GM12892 (cell line): ENCODE measurements around the gene ACCS.

Experiments used
- DNase-seq: peaks from one replicate; pipeline ENCODE4 v3.0.0; 2011; ENCODE audit not compliant: insufficient read length
- FAIRE-seq: peaks from 2 replicates; lab custom pipeline; 2011; peaks lifted over from hg19 to GRCh38; lab: Jason Lieb, UNC
- POLR2A ChIP-seq: IDR thresholded peaks from 2 replicates; pipeline ENCODE4 v1.6.1; 2011; ENCODE audit warnings: low read depth, low read length, control low read depth
- POLR2AphosphoS5 ChIP-seq: IDR thresholded peaks from 2 replicates; pipeline ENCODE4 v1.6.1; 2011; ENCODE audit warnings: low read depth, low read length, control low read depth
- TAF1 ChIP-seq: IDR thresholded peaks from 2 replicates; pipeline ENCODE4 v1.6.1; 2011; ENCODE audit warnings: low read depth, mild to moderate bottlenecking, control low read depth, low read length, borderline replicate concordance

Gene ACCS

DNA sequence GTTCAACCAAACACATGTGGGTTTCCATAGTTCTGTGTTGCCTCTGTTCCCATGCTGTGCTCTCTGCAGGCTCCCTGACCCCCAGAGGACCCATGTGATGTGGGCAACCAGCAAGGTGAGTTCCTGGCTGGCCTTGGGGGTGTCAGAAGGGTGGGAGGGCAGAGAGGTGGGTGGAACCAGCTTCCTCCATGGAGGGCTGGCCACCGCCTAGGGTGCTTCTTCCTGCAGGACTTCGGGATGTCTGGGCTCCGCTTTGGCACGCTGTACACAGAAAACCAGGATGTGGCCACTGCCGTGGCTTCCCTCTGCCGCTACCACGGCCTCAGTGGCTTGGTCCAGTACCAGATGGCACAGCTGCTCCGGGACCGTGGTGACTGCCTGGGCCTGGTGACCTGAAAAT, 14.9 kb downstream of the ACCS start:
- TF ChIP-seq TAF1 (no peak), POLR2A (no peak), POLR2AphosphoS5 (no peak)
- DNase-seq (no peak), FAIRE-seq (no peak)

DNA sequence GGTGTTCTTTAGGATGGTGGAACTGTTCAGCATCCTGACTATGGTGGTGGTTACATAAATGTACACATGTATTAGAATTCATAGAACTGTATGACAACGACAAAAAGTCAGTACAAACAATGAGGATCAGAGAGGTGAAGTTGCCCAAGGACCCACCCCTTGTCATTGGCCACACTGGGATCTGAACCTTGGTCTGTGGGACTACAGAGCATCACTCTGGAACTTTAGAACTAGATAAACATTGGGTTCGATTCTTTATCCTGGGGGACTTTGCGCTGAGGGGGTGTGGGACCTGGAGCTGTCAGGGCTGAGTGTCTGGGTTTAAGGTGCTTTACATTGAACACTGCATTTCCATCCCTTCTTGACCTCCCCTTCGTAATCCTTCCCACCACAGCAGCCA, 16.6 kb downstream of the ACCS start:
- TF ChIP-seq TAF1 (no peak), POLR2A (no peak), POLR2AphosphoS5 (no peak)
- FAIRE-seq (no peak), DNase-seq (no peak)

DNA sequence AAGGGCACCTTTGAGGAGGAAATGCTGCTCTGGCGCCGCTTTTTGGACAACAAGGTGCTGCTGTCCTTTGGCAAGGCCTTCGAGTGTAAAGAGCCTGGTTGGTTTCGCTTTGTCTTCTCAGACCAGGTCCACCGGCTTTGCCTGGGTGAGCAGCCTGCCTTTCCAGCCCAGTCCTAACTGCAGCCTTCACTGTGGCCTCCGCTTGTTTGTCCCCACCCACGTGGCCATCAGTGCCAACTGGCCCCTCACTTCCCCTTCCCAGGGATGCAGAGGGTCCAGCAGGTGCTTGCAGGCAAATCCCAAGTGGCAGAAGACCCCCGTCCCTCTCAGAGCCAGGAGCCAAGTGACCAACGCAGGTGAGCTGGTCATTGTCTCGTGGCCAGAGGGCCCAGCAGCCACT, 17.4 kb downstream of the ACCS start:
- no peak for TF ChIP-seq POLR2AphosphoS5
- no peak for DNase-seq
- no peak for FAIRE-seq

DNA sequence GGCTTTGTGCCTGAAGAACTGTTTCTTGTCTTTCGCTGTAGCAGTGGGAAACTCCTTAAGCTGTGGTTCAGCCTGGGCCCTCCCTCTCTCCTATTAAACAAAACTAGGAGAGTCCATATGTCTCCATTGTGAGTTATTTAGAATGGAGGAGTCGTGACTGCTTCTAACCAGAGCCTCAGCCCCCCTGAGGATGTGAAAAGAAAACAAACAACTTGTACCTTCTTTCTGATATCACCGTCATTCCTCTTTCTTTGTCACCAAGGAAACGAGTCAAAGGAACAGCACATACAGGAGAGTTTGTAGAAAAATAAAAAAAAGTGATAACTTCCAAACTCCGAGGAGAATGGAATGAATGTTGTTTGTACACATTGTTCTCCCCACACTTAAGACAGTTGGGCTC, 17.8 kb downstream of the ACCS start:
- no peak for TF ChIP-seq TAF1
- no peak for TF ChIP-seq POLR2A
- TF ChIP-seq POLR2AphosphoS5: no peak
- no peak for DNase-seq

DNA sequence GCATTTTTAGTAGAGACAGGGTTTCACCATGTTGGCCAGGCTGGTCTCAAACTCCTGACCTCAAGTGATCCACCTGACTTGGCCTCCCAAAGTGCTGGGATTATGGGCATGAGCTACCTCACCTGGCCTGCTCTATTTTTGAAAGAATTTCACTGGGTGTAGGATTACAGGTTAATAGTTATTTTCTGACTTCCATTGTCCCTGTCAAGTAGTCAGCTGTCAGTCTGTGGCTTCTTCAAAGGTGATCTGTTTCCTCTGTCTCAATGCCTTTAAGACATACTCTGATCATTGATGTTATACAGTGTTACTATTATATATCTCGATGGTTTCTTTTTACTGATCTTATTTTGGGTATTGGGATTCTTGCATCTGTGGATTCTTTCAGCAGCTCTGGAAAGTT, 19.3 kb downstream of the ACCS start:
- no peak for FAIRE-seq
- TF ChIP-seq POLR2AphosphoS5 (no peak), TAF1 (no peak), POLR2A (no peak)
- DNase-seq: no peak

More for the DNA sequence above, 17.8 kb downstream of the ACCS start:
- no peak for FAIRE-seq

DNA sequence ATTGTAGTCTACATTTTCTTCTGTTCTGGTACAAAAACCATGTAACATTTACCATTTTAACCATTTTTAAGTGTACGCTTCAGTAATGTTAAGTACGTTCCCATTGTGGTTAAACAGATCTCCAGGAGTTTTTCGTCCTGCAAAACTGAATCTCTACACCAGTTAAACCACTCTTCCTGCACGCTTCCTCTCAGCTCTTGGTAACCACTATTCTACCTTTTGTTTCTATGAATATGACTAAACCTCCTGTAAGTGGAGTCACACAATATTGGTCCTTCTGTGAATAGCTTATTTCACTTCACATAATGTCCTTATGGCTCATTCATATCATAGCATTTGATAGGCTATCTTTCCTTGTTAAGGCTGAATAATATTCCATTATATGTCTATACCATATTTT, 22.3 kb downstream of the ACCS start:
- no peak for DNase-seq
- no peak for FAIRE-seq
- no peak for TF ChIP-seq POLR2AphosphoS5
- no peak for TF ChIP-seq POLR2A
- no peak for TF ChIP-seq TAF1

DNA sequence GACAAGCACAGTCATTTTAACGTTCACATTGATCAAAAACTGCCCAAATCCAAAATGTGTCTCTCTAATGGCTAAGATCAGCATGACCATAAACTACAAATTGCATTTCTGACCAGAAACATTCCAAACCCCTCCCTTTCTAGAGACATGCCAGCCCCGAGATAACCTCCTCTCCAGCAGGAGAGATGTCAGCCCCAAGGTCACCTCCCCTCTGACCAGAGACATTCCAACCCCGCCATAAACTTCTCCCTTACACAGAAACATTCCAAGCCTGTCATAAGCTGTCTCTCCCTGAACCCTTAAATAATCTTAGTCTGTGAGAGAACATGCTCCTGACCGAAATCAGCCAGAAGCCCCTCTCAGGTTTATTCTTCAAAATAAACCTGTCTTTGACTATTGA, 22.8 kb downstream of the ACCS start:
- FAIRE-seq (no peak), DNase-seq (no peak)
- TF ChIP-seq TAF1 (no peak), POLR2A (no peak), POLR2AphosphoS5 (no peak)

DNA sequence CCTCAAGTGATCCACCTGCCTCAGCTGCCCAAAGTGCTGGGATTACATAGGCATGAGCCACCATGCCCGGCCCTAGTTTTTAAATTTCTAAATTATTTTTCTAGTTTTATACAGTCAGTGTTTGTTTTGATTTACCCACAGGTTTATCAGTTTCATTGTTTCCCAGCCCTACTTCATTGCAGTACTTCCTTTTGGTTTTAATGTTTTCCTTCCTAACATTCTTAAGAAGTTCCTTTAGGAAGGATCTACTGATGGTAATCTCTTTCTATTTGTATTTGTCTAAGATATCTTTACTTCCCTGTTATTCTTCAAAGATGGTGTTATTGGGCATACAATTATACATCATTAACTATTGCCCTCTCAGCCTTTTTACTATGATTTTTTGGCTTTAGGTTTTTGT, 24.5 kb downstream of the ACCS start:
- TF ChIP-seq POLR2AphosphoS5 (no peak), TAF1 (no peak), POLR2A (no peak)
- FAIRE-seq (no peak), DNase-seq (no peak)

DNA sequence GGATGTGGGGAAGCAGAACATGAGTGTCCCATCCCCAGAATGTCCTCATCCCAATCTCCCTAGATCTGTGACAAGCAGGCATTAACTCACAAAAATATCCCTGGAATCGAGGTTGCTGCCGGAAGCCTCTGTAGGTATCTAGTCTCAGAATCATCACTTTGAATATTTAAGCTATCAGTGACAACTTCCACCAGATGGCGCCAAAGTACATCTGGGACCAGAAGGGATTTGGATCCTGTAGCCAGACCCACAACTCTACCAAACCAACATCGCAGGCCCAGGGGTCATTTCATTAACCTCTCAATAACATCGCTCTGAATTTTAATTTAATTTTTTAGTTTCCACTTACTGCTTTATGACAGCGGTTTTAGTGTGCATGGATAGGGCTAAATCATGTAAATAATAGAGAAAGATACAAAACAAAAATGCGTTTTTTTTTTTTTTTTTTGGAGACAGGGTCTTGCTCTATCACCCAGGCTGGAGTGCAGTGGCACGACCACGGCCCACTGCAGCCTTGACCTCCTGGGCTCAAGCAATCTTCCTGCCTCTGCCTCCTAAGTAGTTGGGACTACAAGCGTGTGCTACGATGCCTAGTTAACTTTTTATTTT, 28.3 kb downstream of the ACCS start:
- FAIRE-seq (peak; percentile 93), DNase-seq (peak; percentile 33)
- no peak for TF ChIP-seq POLR2AphosphoS5
- no peak for TF ChIP-seq TAF1
- TF ChIP-seq POLR2A: no peak

DNA sequence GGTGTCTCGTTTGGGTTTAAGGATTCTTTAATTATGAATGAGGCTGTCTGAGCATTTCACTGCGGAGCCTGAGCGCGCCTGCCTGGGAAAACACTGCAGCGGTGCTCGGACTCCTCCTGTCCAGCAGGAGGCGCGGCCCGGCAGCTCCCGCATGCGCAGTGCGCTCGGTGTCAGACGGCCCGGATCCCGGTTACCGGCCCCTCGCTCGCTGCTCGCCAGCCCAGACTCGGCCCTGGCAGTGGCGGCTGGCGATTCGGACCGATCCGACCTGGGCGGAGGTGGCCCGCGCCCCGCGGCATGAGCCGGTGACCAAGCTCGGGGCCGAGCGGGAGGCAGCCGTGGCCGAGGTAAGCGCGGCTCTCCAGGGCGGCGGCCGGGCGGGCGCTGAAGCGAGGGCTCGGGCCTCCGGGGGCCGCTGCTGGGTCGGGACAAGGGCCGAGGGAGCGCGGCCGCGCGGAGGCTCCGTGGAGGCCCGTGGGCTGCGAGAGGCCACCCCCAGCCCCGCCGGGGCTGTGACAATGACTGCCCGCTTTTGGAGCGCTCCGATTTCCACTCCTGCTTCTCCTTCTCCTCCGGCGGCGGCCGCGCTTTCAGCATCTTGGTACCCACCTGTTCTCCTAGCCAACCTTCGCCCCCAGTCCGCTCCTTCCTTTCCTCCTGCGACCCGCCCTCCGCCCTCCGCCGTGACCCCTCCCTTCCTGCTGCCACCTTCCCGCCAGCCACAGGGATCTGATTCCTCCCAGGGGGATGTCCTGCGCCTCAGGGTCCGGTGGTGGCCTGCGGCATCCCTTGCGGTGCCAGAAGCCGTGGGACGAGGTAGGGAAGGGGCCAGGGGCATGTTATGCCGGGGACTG, 29.7 kb downstream of the ACCS start, which contains the start of gene EXT2:
EXT2 (plus strand) TSS at position 173 of the 854 bp plus-strand sequence. CDS start 12,035 bp downstream, outside the sequence.
- FAIRE-seq: peak; percentile 91
- peak; percentile 89 for DNase-seq
- TF ChIP-seq POLR2A (no peak), TAF1 (no peak), POLR2AphosphoS5 (no peak)

DNA sequence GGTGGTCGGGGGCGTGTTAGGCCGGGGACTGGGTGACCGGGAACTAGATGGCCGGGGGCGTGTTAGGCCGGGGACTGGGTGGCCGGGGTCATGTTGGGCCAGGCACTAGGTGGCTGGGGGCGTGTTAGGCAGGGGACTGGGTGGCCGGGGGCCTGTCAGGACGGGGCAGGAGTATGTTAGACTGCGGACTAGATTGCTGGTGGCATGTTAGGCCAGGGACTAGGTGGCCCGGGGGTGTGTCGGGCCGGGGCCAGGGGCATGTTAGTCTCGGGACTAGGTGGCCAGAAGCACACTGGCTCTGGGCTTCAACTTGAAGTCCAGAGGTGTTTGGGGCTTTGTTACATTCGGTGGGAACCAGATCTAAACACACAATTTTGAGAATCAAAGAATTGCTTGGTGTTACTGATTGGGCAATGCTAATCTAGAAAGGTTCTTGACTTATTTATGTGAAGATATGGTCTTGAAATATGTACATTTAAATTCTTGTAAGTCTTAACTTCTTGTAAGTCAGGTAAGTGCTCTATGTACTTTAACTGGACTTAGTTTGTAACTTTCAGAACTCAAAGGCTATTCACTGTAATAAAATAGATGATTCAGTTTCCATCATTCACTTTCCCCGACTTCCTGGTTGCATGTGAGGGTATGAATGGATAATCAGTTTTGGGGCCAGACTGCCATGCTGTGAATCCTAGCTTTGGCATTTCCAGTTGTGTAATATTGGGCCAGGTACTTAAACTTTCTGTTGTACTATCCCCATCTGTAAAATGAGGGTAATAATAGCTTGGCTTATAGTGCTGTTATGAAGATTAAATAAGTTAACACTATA, 30.5 kb downstream of the ACCS start:
- peak; percentile 63 for FAIRE-seq
- TF ChIP-seq POLR2A: no peak
- TF ChIP-seq TAF1: no peak
- no peak for TF ChIP-seq POLR2AphosphoS5

More for the DNA sequence above, 30.5 kb downstream of the ACCS start:
- DNase-seq: peak; percentile 19
